ENCODE measurements around the gene DYNC2LI1.

DYNC2LI1 gene

GRCh38 chr2:43824951-43825493 lies 51.2 kb downstream of the DYNC2LI1 start:
- TF ChIP-seq POLR2AphosphoS5 (IDR thresholded peaks at IDR 0.05; ENCODE audit: low read depth, low read length): no peak

- TF ChIP-seq FOXP2 (optimal IDR thresholded peaks at IDR 0.05; ENCODE audit: borderline replicate concordance, extremely low read depth, extremely low read length, insufficient read depth): no peak
- no peak for TF ChIP-seq TAF1 (IDR thresholded peaks at IDR 0.05; ENCODE audit: borderline replicate concordance, insufficient read depth, low read length)
- TF ChIP-seq REST (IDR thresholded peaks at IDR 0.05; ENCODE audit: insufficient read depth in 1 of 2, low read depth in 2 of 2, low read length in 2 of 2): no peak
- no peak for TF ChIP-seq SIN3A (IDR thresholded peaks at IDR 0.05; ENCODE audit: borderline replicate concordance, insufficient read depth, low read length)
- no peak for TF ChIP-seq POLR2AphosphoS5 (IDR thresholded peaks at IDR 0.05; ENCODE audit: low read depth, low read length)
Measured at GRCh38 chr2:43825841-43826240, 52.0 kb downstream of the DYNC2LI1 start.

GRCh38 chr2:43826305-43827250 lies 52.7 kb downstream of the DYNC2LI1 start:
- TF ChIP-seq SIN3A (IDR thresholded peaks at IDR 0.05; ENCODE audit: borderline replicate concordance, insufficient read depth, low read length): no peak
- no peak for TF ChIP-seq FOXP2 (optimal IDR thresholded peaks at IDR 0.05; ENCODE audit: borderline replicate concordance, extremely low read depth, extremely low read length, insufficient read depth)
- no peak for TF ChIP-seq REST (IDR thresholded peaks at IDR 0.05; ENCODE audit: insufficient read depth in 1 of 2, low read depth in 2 of 2, low read length in 2 of 2)
- TF ChIP-seq POLR2AphosphoS5 (IDR thresholded peaks at IDR 0.05; ENCODE audit: low read depth, low read length): no peak
- TF ChIP-seq TAF1 (IDR thresholded peaks at IDR 0.05; ENCODE audit: borderline replicate concordance, insufficient read depth, low read length): no peak

GRCh38 chr2:43831543-43832294 lies 57.9 kb downstream of the DYNC2LI1 start:
- no peak for TF ChIP-seq REST (IDR thresholded peaks at IDR 0.05; ENCODE audit: insufficient read depth in 1 of 2, low read depth in 2 of 2, low read length in 2 of 2)
- TF ChIP-seq TAF1 (IDR thresholded peaks at IDR 0.05; ENCODE audit: borderline replicate concordance, insufficient read depth, low read length): no peak
- no peak for TF ChIP-seq SIN3A (IDR thresholded peaks at IDR 0.05; ENCODE audit: borderline replicate concordance, insufficient read depth, low read length)
- TF ChIP-seq POLR2AphosphoS5 (IDR thresholded peaks at IDR 0.05; ENCODE audit: low read depth, low read length): no peak
- no peak for TF ChIP-seq FOXP2 (optimal IDR thresholded peaks at IDR 0.05; ENCODE audit: borderline replicate concordance, extremely low read depth, extremely low read length, insufficient read depth)

- no peak for TF ChIP-seq FOXP2 (optimal IDR thresholded peaks at IDR 0.05; ENCODE audit: borderline replicate concordance, extremely low read depth, extremely low read length, insufficient read depth)
- no peak for TF ChIP-seq POLR2AphosphoS5 (IDR thresholded peaks at IDR 0.05; ENCODE audit: low read depth, low read length)
- no peak for TF ChIP-seq REST (IDR thresholded peaks at IDR 0.05; ENCODE audit: insufficient read depth in 1 of 2, low read depth in 2 of 2, low read length in 2 of 2)
- TF ChIP-seq SIN3A (IDR thresholded peaks at IDR 0.05; ENCODE audit: borderline replicate concordance, insufficient read depth, low read length): no peak
- no peak for TF ChIP-seq TAF1 (IDR thresholded peaks at IDR 0.05; ENCODE audit: borderline replicate concordance, insufficient read depth, low read length)
Measured at GRCh38 chr2:43832457-43832856, 58.6 kb downstream of the DYNC2LI1 start.

All from PFSK-1 (cell line).